Pancreas (tissue), 10 donors: ENCODE measurements around the gene HSPA4. TPM values are rescaled to one million over a fixed set of nuclear protein-coding genes. Genes with fewer than 3 reads are reported as not detected.

Experiments used
- ATAC-seq, 4 donors: fragments of 200-7000 bp; cut with Tn5 transposase; one replicate each; pipeline versions ENCODE4 v1.8.0 to v1.9.1; 2020; ENCODE audit warnings: mild to moderate bottlenecking in 4 of 4, moderate library complexity in 4 of 4
- DNase-seq, 6 donors: peaks; one replicate each; pipeline ENCODE4 v3.0.0-alpha.2; 2020
- FAIRE-seq: peaks from 2 replicates; lab custom pipeline; 2012; peaks lifted over from hg19 to GRCh38; lab: Jason Lieb, UNC
- H3K27ac ChIP-seq, 4 donors: fragments of 200-600 bp; sonication (generic); 1 replicate in 3 of 4; 2 replicates in 1 of 4; pipeline versions ENCODE4 v1.5.0 to v1.8.0; 2020
- H3K27me3 ChIP-seq, 4 donors: fragments of 200-600 bp; one replicate each; pipeline ENCODE4 v1.8.0; 2021
- H3K36me3 ChIP-seq, 3 donors: fragments of 200-600 bp; sonication (generic) in 1 of 3; one replicate each; pipeline versions ENCODE4 v1.5.0 to v1.8.0; 2020 to 2021
- H3K4me1 ChIP-seq, 3 donors: fragments of 200-600 bp; one replicate each; pipeline ENCODE4 v1.8.0; 2021
- H3K4me3 ChIP-seq, 4 donors: fragments of 200-600 bp; sonication (generic) in 2 of 4; one replicate each; pipeline versions ENCODE4 v1.5.0 to v1.8.0; 2020 to 2021
- H3K9me3 ChIP-seq, 4 donors: fragments of 200-600 bp; one replicate each; pipeline ENCODE4 v1.8.0; 2021
- CTCF ChIP-seq, 4 donors: fragments of 200-600 bp; sonication (generic) in 3 of 4; IDR thresholded peaks; one replicate each; pipeline versions ENCODE4 v1.5.0 to v1.8.0; 2021; ENCODE audit warnings: antibody characterized with exemption in 4 of 4
- WGBS, 2 donors: extraction: QIAGEN DNeasy Blood & Tissue Kit; methylation state at CpG; one replicate each; pipeline ENCODE4 v1.1.7; 2013; 5-methylcytosine and 5-hydroxymethylcytosine counted together
- intact Hi-C, 3 donors: fragments of 100-400 bp; cut with DNase I; formaldehyde crosslinking; loops; one replicate each; pipeline versions ENCODE4 v1.11.1 to v1.14.2; 2022
- polyA plus RNA-seq, 2 donors: library from polyadenylated mRNA; stranded (reverse); fragments of 200-250 nt; gene quantifications; one replicate each; pipeline ENCODE4 v1.2.3, GENCODE V29; 2013
- total RNA-seq, 6 donors: library from RNA; stranded (reverse); fragmentation: NEBNext Ultra II Directional in 4 of 6; extraction: Animal tissue kit (Norgen Biotek cat#: 25700) in 4 of 6; gene quantifications; one replicate each; pipeline versions ENCODE4 v1.2.1 to v1.2.4, GENCODE V29; 2021 to 2023
- donor health status: healthy with polysubstance abuse.
- donor health status: DM: no; HTN: no; CAD: no; lungs with moderate emphysema.
- donor health status: DM: no; HTN: no; CAD: no.
- donor health status: control.
- donor health status: control.
- donor health status: Bipolar disorder and iron deficiency.
- donor health status: DM: yes; HTN: yes; CAD: no.
- donor health status: DM: no; HTN: no; CAD: no.
- donor health status: DM: no; HTN: no; CAD: no.
- donor health status: DM: yes; HTN: yes; CAD: no.

The HSPA4 gene
- total and polyA plus RNA-seq, 8 donors: 21.3 to 44.0 (median 32.1) TPM

DNA sequence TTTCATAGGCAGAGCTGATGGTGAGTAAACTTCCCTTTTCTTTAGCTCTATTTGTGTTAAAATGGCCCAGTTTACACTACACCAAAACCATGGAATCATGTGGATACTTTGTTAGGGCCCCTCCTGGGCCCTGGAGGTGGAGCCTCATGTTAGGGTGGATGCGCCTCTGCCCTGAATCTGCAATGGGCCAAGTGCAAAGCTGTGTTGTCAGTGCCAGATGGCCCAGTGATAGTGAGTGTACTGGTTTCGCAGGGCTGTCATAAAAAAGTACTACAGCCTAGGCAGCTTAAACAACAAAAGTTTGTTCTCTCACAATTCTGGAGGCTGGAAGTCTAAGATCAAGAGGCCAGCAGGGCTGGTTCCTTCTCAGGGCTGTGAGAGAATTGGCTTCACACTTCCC, 64.8 kb downstream of the HSPA4 start:
- Histone ChIP-seq H3K36me3 (no peaks in the 10 kb centered on the region), H3K4me1 (no peaks in the 10 kb centered on the region), H3K27ac (no peak overlapping the region), H3K4me3 (no peak overlapping the region), H3K27me3 (no peaks in the 10 kb centered on the region), H3K9me3 (no peaks in the 10 kb centered on the region)
- FAIRE-seq: no peak
- ATAC-seq: no peak
- no peak for DNase-seq
- no peak for TF ChIP-seq CTCF (IDR thresholded peaks at IDR 0.05)
- whole genome bisulfite sequencing, 2 donors: 74 to 92% methylated on average over 2 of the region's 2 CpGs
- intact Hi-C loops: no loop called here

DNA sequence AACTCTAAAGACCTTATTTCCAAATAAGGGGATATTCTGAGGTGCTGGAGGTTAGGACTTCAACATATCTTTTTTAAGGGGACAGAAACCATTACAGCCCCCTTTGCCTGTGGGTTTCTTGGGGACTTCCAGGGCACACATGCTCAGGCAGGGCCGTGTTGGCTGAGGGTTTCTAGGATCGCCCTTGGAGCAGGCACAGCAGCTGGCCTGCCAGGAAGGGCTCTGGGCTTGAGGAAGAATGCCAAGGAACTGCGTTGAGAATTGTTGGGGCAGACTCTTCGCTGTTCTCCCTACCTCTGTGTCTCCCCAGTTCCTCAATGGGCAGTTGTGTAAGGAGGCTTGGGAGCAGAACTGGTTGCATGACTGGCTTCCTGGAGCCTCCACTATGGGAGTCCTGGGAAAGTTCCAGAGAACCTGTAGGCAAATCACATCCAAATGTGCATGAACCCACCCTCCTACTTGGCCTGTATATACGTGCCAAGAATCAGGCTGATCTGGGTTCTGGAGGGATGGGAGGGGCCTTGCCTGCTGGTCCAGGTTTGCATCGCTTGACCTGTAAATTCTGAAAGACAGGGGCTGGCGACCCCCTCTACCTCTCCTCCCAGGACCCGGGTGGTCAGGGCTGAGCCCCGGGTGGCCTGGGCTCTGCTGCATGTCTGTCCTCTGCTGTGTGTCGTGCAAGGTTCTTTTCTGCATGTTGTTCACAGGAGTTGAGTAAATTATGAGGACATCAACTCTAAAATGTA, 65.5 kb downstream of the HSPA4 start:
- no peaks in the 10 kb centered on the region for H3K4me1 ChIP-seq
- TF ChIP-seq CTCF (IDR thresholded peaks at IDR 0.05): no peak
- ATAC-seq: no peak

GRCh38 chr5:133117912-133118445, 66.2 kb downstream of the HSPA4 start:
- TF ChIP-seq CTCF (IDR thresholded peaks at IDR 0.05): no peak
- Histone ChIP-seq H3K27ac (no peak overlapping the region), H3K36me3 (no peaks in the 10 kb centered on the region), H3K27me3 (no peaks in the 10 kb centered on the region), H3K4me3 (no peak overlapping the region), H3K9me3 (no peaks in the 10 kb centered on the region), H3K4me1 (no peaks in the 10 kb centered on the region)
- FAIRE-seq: no peak
- no peak for ATAC-seq
- DNase-seq: no peak
- WGBS, 2 donors: 91 to 93% methylated on average over 9 of the region's 9 CpGs
- intact Hi-C loops: no loop called here

More for the DNA sequence above, 65.5 kb downstream of the HSPA4 start:
- H3K4me3 ChIP-seq: no peak overlapping the region
- intact Hi-C loops: no loop called here
- no peaks in the 10 kb centered on the region for H3K36me3 ChIP-seq
- no peak overlapping the region for H3K27ac ChIP-seq
- DNase-seq (no peak), FAIRE-seq (no peak)
- no peaks in the 10 kb centered on the region for H3K9me3 ChIP-seq
- 74 to 90% methylated on average over 10 of the region's 10 CpGs for WGBS, 2 donors
- no peaks in the 10 kb centered on the region for H3K27me3 ChIP-seq

DNA sequence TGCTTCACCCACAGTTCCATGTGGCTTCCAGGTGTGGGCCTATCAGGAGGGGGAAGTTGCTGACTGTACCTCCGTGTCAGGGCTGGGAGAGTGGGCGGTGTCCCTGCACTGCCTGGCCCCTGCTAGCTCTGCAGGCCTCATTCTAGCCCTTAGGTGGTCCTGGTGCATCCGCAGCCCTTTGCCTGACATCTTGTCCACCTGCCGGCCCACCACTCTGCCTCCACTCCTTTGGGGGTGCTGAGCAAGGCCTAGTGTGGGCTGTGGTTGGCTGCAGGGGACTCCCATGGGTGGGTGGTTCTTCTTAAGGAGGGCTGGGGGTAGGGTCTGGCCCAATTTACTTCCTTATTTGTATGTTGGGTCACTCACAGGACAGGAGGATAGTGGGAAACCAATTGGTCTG, 66.9 kb downstream of the HSPA4 start:
- Histone ChIP-seq H3K36me3 (no peaks in the 10 kb centered on the region), H3K4me3 (no peak overlapping the region), H3K27me3 (no peaks in the 10 kb centered on the region), H3K27ac (no peak overlapping the region), H3K4me1 (no peaks in the 10 kb centered on the region), H3K9me3 (no peaks in the 10 kb centered on the region)
- 80 to 88% methylated on average over 4 of the region's 4 CpGs for WGBS, 2 donors
- TF ChIP-seq CTCF (IDR thresholded peaks at IDR 0.05): no peak
- ATAC-seq (no peak), DNase-seq (no peak), FAIRE-seq (no peak)
- intact Hi-C loops: no loop called here

- no peaks in the 10 kb centered on the region for H3K9me3 ChIP-seq
- no peak for ATAC-seq
- no peak overlapping the region for H3K4me3 ChIP-seq
- H3K27me3 ChIP-seq: no peaks in the 10 kb centered on the region
- no peak overlapping the region for H3K27ac ChIP-seq
- no peak for DNase-seq
- no peaks in the 10 kb centered on the region for H3K36me3 ChIP-seq
- intact Hi-C loops: no loop called here
- 83 to 85% methylated on average over 4 of the region's 4 CpGs for WGBS, 2 donors
- no peak for TF ChIP-seq CTCF (IDR thresholded peaks at IDR 0.05)
- no peak for FAIRE-seq
- H3K4me1 ChIP-seq: no peaks in the 10 kb centered on the region
Measured at GRCh38 chr5:133119233-133119711, 67.5 kb downstream of the HSPA4 start.
